ENCODE results near the gene SMARCA1. TPM values are rescaled to one million over a fixed set of nuclear protein-coding genes. Genes with fewer than 3 reads are reported as not detected.
"Not testable (repeated sequence)": the region's sequence is repeated elsewhere in the genome, so short reads cannot be mapped to it uniquely, and the experiment has no call there.

SMARCA1 gene
- total RNA-seq, 4 donors from 2014 or later = 67.1 to 75.8 (median 69.2) TPM

GRCh38 chrX:129561453-129561852 is 38.2 kb upstream of the SMARCA1 start:
- DNase-seq = no peak
- H3K27ac ChIP-seq = no peak overlapping the region
- no peaks in the 10 kb centered on the region for H3K9me3 ChIP-seq
- no peaks in the 10 kb centered on the region for H3K27me3 ChIP-seq
- H3K36me3 ChIP-seq = peaks cover 0 to 13% of the 10 kb centered on the region in 2 donors
- intact Hi-C loops (cut with DNase I) = no loop called here
- H3K4me3 ChIP-seq (replicated peaks in 1 of 3) = no peak overlapping the region
- no peak for TF ChIP-seq POLR2A (IDR thresholded peaks at IDR 0.05)
- TF ChIP-seq CTCF (IDR thresholded peaks at IDR 0.05) = no peak
- 66 to 80% methylated on average over 3 of the region's 3 CpGs for WGBS, 2 donors
- H3K4me1 ChIP-seq = peaks cover 0 to 7% of the 10 kb centered on the region in 2 donors

GRCh38 chrX:129559783-129560182 is 36.5 kb upstream of the SMARCA1 start:
- Histone ChIP-seq H3K4me1 (no peaks in the 10 kb centered on the region), H3K36me3 (peaks cover 0 to 13% of the 10 kb centered on the region in 2 donors), H3K4me3 (replicated peaks in 1 of 3) (no peak overlapping the region), H3K27me3 (no peaks in the 10 kb centered on the region), H3K9me3 (no peaks in the 10 kb centered on the region), H3K27ac (no peak overlapping the region)
- DNase-seq = no peak
- intact Hi-C loops (cut with DNase I) = no loop called here
- no peak for TF ChIP-seq CTCF (IDR thresholded peaks at IDR 0.05)
- TF ChIP-seq POLR2A (IDR thresholded peaks at IDR 0.05) = no peak
- 94 to 100% methylated on average over 1 of the region's 1 CpG for WGBS, 2 donors

- Histone ChIP-seq H3K4me3 (replicated peaks in 1 of 3) (no peak overlapping the region), H3K27ac (no peak overlapping the region), H3K27me3 (no peaks in the 10 kb centered on the region), H3K9me3 (no peaks in the 10 kb centered on the region), H3K4me1 (no peaks in the 10 kb centered on the region), H3K36me3 (peaks cover 0 to 9% of the 10 kb centered on the region in 2 donors)
- no peak for TF ChIP-seq CTCF (IDR thresholded peaks at IDR 0.05)
- no peak for DNase-seq
- intact Hi-C loops (cut with DNase I) = no loop called here
- WGBS, 2 donors = 91 to 93% methylated on average over 1 of the region's 1 CpG
Measured at GRCh38 chrX:129557844-129558480, 34.7 kb upstream of the SMARCA1 start.

- Histone ChIP-seq H3K9me3 (no peaks in the 10 kb centered on the region), H3K27ac (no peak overlapping the region), H3K4me1 (no peaks in the 10 kb centered on the region), H3K36me3 (peaks cover 0 to 7% of the 10 kb centered on the region in 2 donors), H3K4me3 (replicated peaks in 1 of 3) (no peak overlapping the region), H3K27me3 (no peaks in the 10 kb centered on the region)
- TF ChIP-seq CTCF (IDR thresholded peaks at IDR 0.05) (no peak), POLR2A (IDR thresholded peaks at IDR 0.05) (no peak)
- DNase-seq = no peak
- WGBS, 2 donors = 93 to 95% methylated on average over 5 of the region's 5 CpGs
- intact Hi-C loops (cut with DNase I) = no loop called here
Measured at GRCh38 chrX:129556806-129557315, 33.6 kb upstream of the SMARCA1 start.

- intact Hi-C loops (cut with DNase I); H3K36me3 ChIP-seq; H3K27me3 ChIP-seq; DNase-seq; H3K9me3 ChIP-seq; H3K4me3 ChIP-seq (replicated peaks in 1 of 3); H3K27ac ChIP-seq; H3K4me1 ChIP-seq: not testable (repeated sequence)
- 95 to 100% methylated on average over 8 of the region's 8 CpGs for WGBS, 2 donors
Measured at GRCh38 chrX:129554816-129555215, 31.5 kb upstream of the SMARCA1 start.
